ENCODE measurements around the gene CCT2.

The CCT2 gene

GRCh38 chr12:69645031-69645430 is 59.8 kb downstream of the CCT2 start:
- DNase-seq = no peak

GRCh38 chr12:69647178-69647577 is 61.9 kb downstream of the CCT2 start:
- DNase-seq = no peak

- no peak for DNase-seq
These were observed 63.2 kb downstream of the CCT2 start for GRCh38 chr12:69648476-69648875.

GRCh38 chr12:69649529-69649928 is 64.3 kb downstream of the CCT2 start:
- no peak for DNase-seq
